Ascending aorta (tissue), 2 donors: Measurements from ENCODE around the gene CLMN. TPM values are rescaled to one million over a fixed set of nuclear protein-coding genes. Genes with fewer than 3 reads are reported as not detected.

ENCODE experiments used
- DNase-seq, 2 donors: peaks; one replicate each; pipeline ENCODE4 v3.0.0-alpha.2; 2019; ENCODE audit warnings: low spot score in 2 of 2
- H3K27ac ChIP-seq, 2 donors: fragments of 200-600 bp; sonication (generic); one replicate each; pipeline ENCODE4 v1.5.1; 2016 to 2017; ENCODE audit warnings: mild to moderate bottlenecking in 1 of 2
- H3K27me3 ChIP-seq: fragments of 200-600 bp; sonication (generic); one replicate; pipeline ENCODE4 v1.5.1; 2017
- H3K36me3 ChIP-seq, 2 donors: fragments of 200-600 bp; sonication (generic); one replicate each; pipeline ENCODE4 v1.5.1; 2016
- H3K4me1 ChIP-seq, 2 donors: fragments of 200-600 bp; sonication (generic); one replicate each; pipeline ENCODE4 v1.5.1; 2016 to 2017; ENCODE audit warnings: mild to moderate bottlenecking in 1 of 2
- H3K4me3 ChIP-seq, 2 donors: fragments of 200-600 bp; sonication (generic); one replicate each; pipeline ENCODE4 v1.5.1; 2016 to 2017; ENCODE audit warnings: mild to moderate bottlenecking in 1 of 2
- H3K9me3 ChIP-seq, 2 donors: fragments of 200-600 bp; sonication (generic); one replicate each; pipeline ENCODE4 v1.5.1; 2016
- CTCF ChIP-seq, 3 experiments: fragments of 200-600 bp in 2 of 3; fragments of 450-650 bp in 1 of 3; sonication (generic) in 2 of 3; IDR thresholded peaks; one replicate each; pipeline ENCODE4 v1.5.1; 2016 to 2019; ENCODE audit warnings: antibody characterized with exemption in 3 of 3, mild to moderate bottlenecking in 1 of 3, moderate library complexity in 1 of 3
- intact Hi-C: fragments of 100-400 bp; cut with DNase I; formaldehyde crosslinking; loops from one replicate; pipeline ENCODE4 v1.15.1; 2023
- total RNA-seq: library from RNA; depleted of rRNA; stranded (reverse); fragments of >200 nt; gene quantifications from one replicate; pipeline ENCODE4 v1.1.0, GENCODE V29; 2016

The CLMN gene
- total RNA-seq, 1 donor from 2014 or later: 4.7 TPM

GRCh38 chr14:95273001-95273978 is 46.4 kb downstream of the CLMN start:
- Histone ChIP-seq H3K36me3 (no peaks in the 10 kb centered on the region), H3K4me3 (no peak overlapping the region), H3K27ac (no peak overlapping the region), H3K27me3 (no peaks in the 10 kb centered on the region), H3K9me3 (no peaks in the 10 kb centered on the region), H3K4me1 (no peaks in the 10 kb centered on the region)
- intact Hi-C loops: no loop called here
- TF ChIP-seq CTCF (IDR thresholded peaks at IDR 0.05): no peak
- DNase-seq: no peak

GRCh38 chr14:95272057-95272456 is 47.7 kb downstream of the CLMN start:
- H3K36me3 ChIP-seq: no peaks in the 10 kb centered on the region
- no peaks in the 10 kb centered on the region for H3K9me3 ChIP-seq
- no peak overlapping the region for H3K4me3 ChIP-seq
- TF ChIP-seq CTCF (IDR thresholded peaks at IDR 0.05): no peak
- H3K27me3 ChIP-seq: no peaks in the 10 kb centered on the region
- no peak overlapping the region for H3K27ac ChIP-seq
- no peaks in the 10 kb centered on the region for H3K4me1 ChIP-seq
- DNase-seq: no peak
- intact Hi-C loops: no loop called here

GRCh38 chr14:95270203-95270602 is 49.5 kb downstream of the CLMN start:
- Histone ChIP-seq H3K4me1 (no peaks in the 10 kb centered on the region), H3K27me3 (no peaks in the 10 kb centered on the region)
- intact Hi-C loops: no loop called here

DNA sequence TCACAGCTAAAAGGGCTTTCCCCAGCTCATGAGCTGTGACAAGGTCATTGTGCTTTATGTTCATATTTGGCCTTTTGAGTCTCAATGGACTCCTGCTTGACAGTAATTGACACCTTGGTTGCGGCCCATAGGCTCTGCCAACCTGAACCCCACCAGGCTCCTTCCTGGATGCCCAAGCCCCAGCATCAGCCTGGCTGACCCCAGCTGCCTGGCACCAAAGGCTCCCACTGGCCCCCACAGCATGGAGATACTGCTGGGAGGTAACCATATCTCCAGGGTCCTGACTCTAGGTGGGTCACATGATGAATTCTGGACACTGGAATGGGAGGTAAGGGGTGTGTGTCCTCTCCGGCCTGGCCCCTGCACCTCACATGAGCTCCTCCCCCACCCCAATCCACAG is 50.2 kb downstream of the CLMN start:
- no peak overlapping the region for H3K4me3 ChIP-seq
- H3K9me3 ChIP-seq: no peaks in the 10 kb centered on the region
- no peaks in the 10 kb centered on the region for H3K4me1 ChIP-seq
- no peak for TF ChIP-seq CTCF (IDR thresholded peaks at IDR 0.05)
- no peak overlapping the region for H3K27ac ChIP-seq
- DNase-seq: no peak
- intact Hi-C loops: no loop called here
- no peaks in the 10 kb centered on the region for H3K27me3 ChIP-seq
- H3K36me3 ChIP-seq: no peaks in the 10 kb centered on the region

More at GRCh38 chr14:95270203-95270602, 49.5 kb downstream of the CLMN start:
- Histone ChIP-seq H3K36me3 (no peaks in the 10 kb centered on the region), H3K27ac (no peak overlapping the region), H3K4me3 (no peak overlapping the region), H3K9me3 (no peaks in the 10 kb centered on the region)
- no peak for TF ChIP-seq CTCF (IDR thresholded peaks at IDR 0.05)
- DNase-seq: no peak

DNA sequence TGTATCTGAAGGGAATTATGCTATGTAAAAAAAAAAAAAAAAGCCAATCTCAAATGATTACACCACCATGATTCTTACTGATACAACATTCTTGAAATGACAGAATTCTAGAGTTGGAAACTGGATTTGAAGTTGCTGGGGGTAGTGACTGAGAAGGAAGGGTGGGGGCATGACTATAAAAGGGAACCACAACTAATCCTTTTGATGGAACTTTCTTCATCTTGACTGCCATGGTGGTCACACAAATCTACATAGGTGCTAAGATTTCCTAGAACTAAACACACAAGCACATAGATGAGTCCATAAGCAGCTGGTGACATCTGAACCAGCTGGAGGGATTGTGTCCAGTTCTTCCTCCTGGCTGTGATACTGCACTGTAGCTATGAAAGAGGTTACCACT is 51.4 kb downstream of the CLMN start:
- Histone ChIP-seq H3K36me3 (no peaks in the 10 kb centered on the region), H3K27me3 (no peaks in the 10 kb centered on the region), H3K4me3 (no peak overlapping the region), H3K9me3 (no peaks in the 10 kb centered on the region), H3K27ac (no peak overlapping the region), H3K4me1 (no peaks in the 10 kb centered on the region)
- TF ChIP-seq CTCF (IDR thresholded peaks at IDR 0.05): no peak
- intact Hi-C loops: no loop called here
- no peak for DNase-seq
